Keratinocyte (primary cell): ENCODE data around the gene RAPGEF1. TPM values are rescaled to one million over a fixed set of nuclear protein-coding genes. Genes with fewer than 3 reads are reported as not detected.
A peak's percentile ranks its signal among the peaks of the same experiment; 100 is the strongest.

ENCODE experiments used
- DNase-seq: peaks from one replicate; pipeline ENCODE4 v3.0.0-alpha.2; 2011; ENCODE audit warnings: low read depth, missing footprints, low spot score
- FAIRE-seq: peaks from 2 replicates; lab custom pipeline; 2011; peaks lifted over from hg19 to GRCh38; lab: Jason Lieb, UNC
- H2AFZ ChIP-seq: 2 replicates; pipeline ENCODE4 v1.6.0; 2012; ENCODE audit warnings: low read length, control low read depth, inconsistent platforms; ENCODE audit not compliant: control insufficient read depth
- H3K27ac ChIP-seq: 2 replicates; pipeline ENCODE4 v1.5.1; 2011; ENCODE audit warnings: low read length; ENCODE audit not compliant: control insufficient read depth, insufficient read depth
- H3K27me3 ChIP-seq: 3 replicates; pipeline ENCODE4 v1.6.0; 2011; ENCODE audit warnings: low read length; ENCODE audit not compliant: control insufficient read depth, insufficient read depth; ENCODE audit errors: extremely low read depth
- H3K36me3 ChIP-seq, 2 experiments: 2 replicates in 1 of 2; 3 replicates in 1 of 2; pipeline ENCODE4 v1.5.1; 2011; ENCODE audit warnings: low read length in 2 of 2, mild to moderate bottlenecking in 1 of 2; ENCODE audit not compliant: control insufficient read depth in 2 of 2, insufficient read depth in 2 of 2; ENCODE audit errors: extremely low read depth in 1 of 2
- H3K4me1 ChIP-seq: 3 replicates; pipeline ENCODE4 v1.5.1; 2011; ENCODE audit warnings: low read length; ENCODE audit not compliant: control insufficient read depth, insufficient read depth; ENCODE audit errors: extremely low read depth
- H3K4me2 ChIP-seq: 3 replicates; pipeline ENCODE4 v1.6.0; 2011; ENCODE audit warnings: low read depth, low read length; ENCODE audit not compliant: control insufficient read depth, insufficient read depth; ENCODE audit errors: extremely low read depth
- H3K4me3 ChIP-seq, 3 experiments: fragments of 200-600 bp in 1 of 3; sonication (generic) in 1 of 3; 2 replicates in 2 of 3; 3 replicates in 1 of 3; pipeline ENCODE4 v1.5.1; 2011 to 2016; ENCODE audit warnings: low read length in 3 of 3, mild to moderate bottlenecking in 3 of 3, control low read depth in 2 of 3, inconsistent platforms in 1 of 3, low read depth in 1 of 3, mixed read lengths in 1 of 3, mixed run types in 1 of 3, moderate library complexity in 1 of 3; ENCODE audit not compliant: control insufficient read depth in 2 of 3, insufficient read depth in 2 of 3; ENCODE audit errors: extremely low read depth in 1 of 3
- H3K79me2 ChIP-seq: 2 replicates; pipeline ENCODE4 v1.6.0; 2012; ENCODE audit warnings: low read length; ENCODE audit not compliant: control insufficient read depth, insufficient read depth
- H3K9ac ChIP-seq: 3 replicates; pipeline ENCODE4 v1.6.0; 2011; ENCODE audit warnings: low read length; ENCODE audit not compliant: control insufficient read depth, insufficient read depth; ENCODE audit errors: extremely low read depth
- H3K9me1 ChIP-seq: 3 replicates; pipeline ENCODE4 v1.6.0; 2011; ENCODE audit warnings: low read length; ENCODE audit not compliant: control insufficient read depth, insufficient read depth; ENCODE audit errors: extremely low read depth
- H3K9me3 ChIP-seq: 2 replicates; pipeline ENCODE4 v1.5.1; 2012; ENCODE audit warnings: low read depth, low read length; ENCODE audit not compliant: control insufficient read depth
- H4K20me1 ChIP-seq: 3 replicates; pipeline ENCODE4 v1.6.0; 2011; ENCODE audit warnings: low read length; ENCODE audit not compliant: control insufficient read depth, insufficient read depth; ENCODE audit errors: extremely low read depth
- EZH2 ChIP-seq: IDR thresholded peaks from one replicate; pipeline ENCODE4 v1.6.1; 2012; ENCODE audit warnings: inconsistent platforms, mild to moderate bottlenecking, low read length, moderate library complexity
- dilution Hi-C: fragments of 300-500 bp; cut with MboI; formaldehyde crosslinking; loops from one replicate; pipeline ENCODE4 v1.7.0; 2020; ENCODE audit warnings: low sequenced_read_pairs; ENCODE audit not compliant: extremely low pct_ligation_motif_present
- polyA plus RNA-seq, 5 experiments: library from polyadenylated mRNA; depleted of rRNA in 3 of 5; stranded (reverse) in 3 of 5; stranded (forward) in 1 of 5; unstranded in 1 of 5; fragments of >200 nt; gene quantifications; 1 replicate in 1 of 5; 2 replicates in 3 of 5; 3 replicates in 1 of 5; pipeline versions ENCODE4 v1.2.1 to v1.2.3, GENCODE V29; 2011 to 2012; ENCODE audit warnings: missing spikeins in 2 of 5, low read depth in 1 of 5, low replicate concordance in 1 of 5
- TF ChIP-seq, protein P1 (sequence below), 3 experiments: IDR thresholded peaks in 1 of 3; conservative IDR thresholded peaks in 1 of 3; optimal IDR thresholded peaks in 1 of 3; 2 replicates in 2 of 3; 3 replicates in 1 of 3; pipeline versions ENCODE3 to v1.5.1; 2011; ENCODE audit warnings: low read length in 3 of 3, mild to moderate bottlenecking in 3 of 3, moderate library complexity in 2 of 3, control low read depth in 1 of 3, inconsistent platforms in 1 of 3; ENCODE audit not compliant: insufficient read depth in 2 of 3; ENCODE audit errors: extremely low read depth in 1 of 3

Gene RAPGEF1
- polyA plus RNA-seq, 1 donor (not counting 4 experiments of a cell fraction or from before 2014, with no cell fraction given): 18.5 TPM

DNA sequence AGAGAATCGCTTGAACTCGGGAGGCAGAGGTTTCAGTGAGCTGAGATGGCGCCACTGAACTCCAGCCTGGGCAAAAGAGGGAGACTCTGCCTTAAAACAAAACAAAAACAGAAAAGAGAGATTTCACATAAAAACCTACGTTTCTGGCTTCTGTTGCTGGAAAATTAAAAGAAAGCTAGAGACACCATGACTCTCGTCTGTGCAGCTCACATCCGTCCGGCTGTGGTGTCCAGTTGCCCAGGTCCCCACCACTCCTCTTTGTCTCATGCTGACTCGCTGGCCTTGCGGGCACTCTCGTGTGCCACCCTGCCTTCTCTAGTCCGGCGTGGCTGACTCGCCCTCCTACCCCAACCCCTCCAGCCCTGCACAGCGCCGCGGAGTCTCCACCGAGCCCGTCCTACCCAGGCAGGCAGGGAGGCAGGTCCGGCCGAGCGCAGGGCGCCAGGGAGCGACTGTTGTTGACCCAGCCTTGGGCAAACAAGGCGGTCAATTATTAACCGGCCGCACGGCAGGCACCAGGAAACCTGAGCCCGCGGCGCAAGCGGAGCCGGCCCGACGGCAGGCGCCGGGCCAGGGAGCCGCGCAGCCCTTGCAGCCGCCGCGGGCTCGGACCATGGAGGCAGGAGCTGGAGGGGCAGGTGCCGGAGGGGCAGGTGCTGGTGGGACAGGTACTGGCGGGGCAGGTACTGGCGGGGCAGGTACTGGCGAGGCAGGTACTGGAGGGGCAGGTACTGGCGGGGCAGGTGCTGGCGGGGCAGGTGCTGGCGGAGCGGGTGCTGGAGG, 194.7 kb downstream of the RAPGEF1 start, which contains the start of gene PRRT1B:
Gene PRRT1B, plus strand, starts transcription at position 521 of the 783 bp plus-strand sequence. Its CDS starts 93 bp downstream, at position 614.
- no peak for DNase-seq
- Histone ChIP-seq H3K9me3 (peaks cover 5% of the 10 kb centered on the region), H2AFZ (no peak within 1 kb of the TSS), H3K27ac (no peak within 1 kb of the TSS), H3K4me2 (no peak within 1 kb of the TSS), H3K27me3 (peaks cover 43% of the 10 kb centered on the region), H3K79me2 (no peaks in the 10 kb centered on the region), H3K4me3 (no peak within 1 kb of the TSS), H3K9ac (no peak within 1 kb of the TSS), H3K36me3 (no peaks in the 10 kb centered on the region), H4K20me1 (no peaks in the 10 kb centered on the region), H3K9me1 (no peaks in the 10 kb centered on the region), H3K4me1 (no peaks in the 10 kb centered on the region)
- TF ChIP-seq, protein P1, sequence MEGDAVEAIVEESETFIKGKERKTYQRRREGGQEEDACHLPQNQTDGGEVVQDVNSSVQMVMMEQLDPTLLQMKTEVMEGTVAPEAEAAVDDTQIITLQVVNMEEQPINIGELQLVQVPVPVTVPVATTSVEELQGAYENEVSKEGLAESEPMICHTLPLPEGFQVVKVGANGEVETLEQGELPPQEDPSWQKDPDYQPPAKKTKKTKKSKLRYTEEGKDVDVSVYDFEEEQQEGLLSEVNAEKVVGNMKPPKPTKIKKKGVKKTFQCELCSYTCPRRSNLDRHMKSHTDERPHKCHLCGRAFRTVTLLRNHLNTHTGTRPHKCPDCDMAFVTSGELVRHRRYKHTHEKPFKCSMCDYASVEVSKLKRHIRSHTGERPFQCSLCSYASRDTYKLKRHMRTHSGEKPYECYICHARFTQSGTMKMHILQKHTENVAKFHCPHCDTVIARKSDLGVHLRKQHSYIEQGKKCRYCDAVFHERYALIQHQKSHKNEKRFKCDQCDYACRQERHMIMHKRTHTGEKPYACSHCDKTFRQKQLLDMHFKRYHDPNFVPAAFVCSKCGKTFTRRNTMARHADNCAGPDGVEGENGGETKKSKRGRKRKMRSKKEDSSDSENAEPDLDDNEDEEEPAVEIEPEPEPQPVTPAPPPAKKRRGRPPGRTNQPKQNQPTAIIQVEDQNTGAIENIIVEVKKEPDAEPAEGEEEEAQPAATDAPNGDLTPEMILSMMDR (optimal IDR thresholded peaks at IDR 0.05 in 1 of 3, IDR thresholded peaks at IDR 0.05 in 1 of 3, conservative IDR thresholded peaks at IDR 0.05 in 1 of 3; ENCODE audit: extremely low read depth in 1 of 3, insufficient read depth in 2 of 3, low read length in 3 of 3): no peak
- TF ChIP-seq EZH2: peak; percentile 77
- no peak for FAIRE-seq
- dilution Hi-C loops: no loop called here

DNA sequence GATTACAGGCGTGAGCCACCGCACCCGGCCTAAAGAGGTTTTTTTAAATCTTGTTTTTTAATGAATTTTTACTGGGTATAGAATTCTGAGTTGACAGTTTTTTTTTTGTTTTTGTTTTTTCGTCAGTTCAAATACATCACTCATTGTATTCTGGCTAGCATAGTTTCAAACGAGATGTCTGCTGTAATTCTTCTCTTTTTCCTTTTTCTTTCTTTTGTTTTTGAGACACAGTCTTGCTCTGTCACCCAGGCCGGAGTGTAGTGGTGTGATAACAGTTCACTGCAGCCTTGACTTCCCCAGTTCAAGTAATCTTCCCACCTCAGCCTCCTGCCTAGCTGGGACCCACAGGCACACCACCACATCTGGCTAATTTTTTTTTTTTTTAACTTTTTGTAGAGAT, 196.7 kb downstream of the RAPGEF1 start:
- Histone ChIP-seq H3K4me1 (no peaks in the 10 kb centered on the region), H3K4me2 (no peak overlapping the region), H4K20me1 (no peaks in the 10 kb centered on the region), H3K9me3 (peaks cover 5% of the 10 kb centered on the region), H3K9ac (no peak overlapping the region), H3K4me3 (no peak overlapping the region), H3K27me3 (peaks cover 43% of the 10 kb centered on the region), H3K9me1 (no peaks in the 10 kb centered on the region), H3K79me2 (no peaks in the 10 kb centered on the region), H3K36me3 (no peaks in the 10 kb centered on the region), H2AFZ (no peak overlapping the region), H3K27ac (no peak overlapping the region)
- DNase-seq (no peak), FAIRE-seq (no peak)
- no peak for TF ChIP-seq EZH2
- TF ChIP-seq, protein P1 (optimal IDR thresholded peaks at IDR 0.05 in 1 of 3, IDR thresholded peaks at IDR 0.05 in 1 of 3, conservative IDR thresholded peaks at IDR 0.05 in 1 of 3; ENCODE audit: extremely low read depth in 1 of 3, insufficient read depth in 2 of 3, low read length in 3 of 3): no peak
- dilution Hi-C loops: no loop called here
